Measurements from ENCODE around the gene TMEM255B.
"Not testable (repeated sequence)": the region's sequence is repeated elsewhere in the genome, so short reads cannot be mapped to it uniquely, and the experiment has no call there.

The TMEM255B gene

DNA sequence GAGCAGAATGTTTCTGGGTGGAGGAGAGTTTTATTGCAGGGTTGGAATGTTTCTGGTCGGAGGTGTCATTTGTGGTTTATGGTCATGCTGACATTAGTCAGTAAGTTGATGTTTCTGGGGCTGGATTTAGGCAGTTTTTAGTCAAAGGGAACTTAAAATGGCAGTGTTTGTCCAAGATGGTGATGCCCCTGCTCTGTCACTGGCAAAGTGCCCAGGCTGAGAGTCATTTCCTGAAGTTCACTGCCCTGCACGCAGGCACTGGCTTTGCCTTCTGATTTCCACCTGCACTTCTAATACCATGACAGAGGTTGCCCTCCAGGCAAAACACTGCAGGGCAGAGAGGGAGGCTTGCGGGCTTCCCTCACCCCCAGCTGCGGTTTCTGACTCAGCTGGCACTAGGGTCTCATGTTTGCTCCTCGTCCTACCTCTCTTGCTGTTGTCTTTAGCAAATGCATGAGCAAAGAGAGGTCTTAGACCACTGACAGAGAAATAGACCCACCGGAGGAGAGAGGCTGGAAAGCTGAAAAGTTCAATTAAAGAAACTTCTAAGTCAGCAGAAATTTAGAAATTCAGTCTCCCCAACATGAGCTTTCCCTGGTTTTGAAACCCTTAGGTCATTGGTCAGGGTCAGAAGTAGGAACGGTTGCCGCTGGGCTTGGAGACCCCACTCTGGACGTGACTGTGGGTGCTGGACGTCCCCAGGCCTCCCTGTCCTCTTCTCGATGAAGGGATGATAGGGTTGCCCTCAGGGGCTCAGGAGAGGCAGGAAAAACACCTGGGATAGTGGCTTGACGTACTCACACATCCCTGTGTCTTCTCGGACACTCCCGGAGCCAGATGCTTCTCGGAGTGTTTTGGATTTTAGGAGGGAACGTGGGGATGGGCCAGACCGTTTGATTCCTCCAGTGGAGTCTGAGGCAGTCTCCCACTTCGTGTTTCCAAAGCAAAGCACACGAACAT is 26.3 kb downstream of the TMEM255B start:
- DNase-seq (ENCODE audit: low read depth, low spot score), result peak; percentile 64

DNA sequence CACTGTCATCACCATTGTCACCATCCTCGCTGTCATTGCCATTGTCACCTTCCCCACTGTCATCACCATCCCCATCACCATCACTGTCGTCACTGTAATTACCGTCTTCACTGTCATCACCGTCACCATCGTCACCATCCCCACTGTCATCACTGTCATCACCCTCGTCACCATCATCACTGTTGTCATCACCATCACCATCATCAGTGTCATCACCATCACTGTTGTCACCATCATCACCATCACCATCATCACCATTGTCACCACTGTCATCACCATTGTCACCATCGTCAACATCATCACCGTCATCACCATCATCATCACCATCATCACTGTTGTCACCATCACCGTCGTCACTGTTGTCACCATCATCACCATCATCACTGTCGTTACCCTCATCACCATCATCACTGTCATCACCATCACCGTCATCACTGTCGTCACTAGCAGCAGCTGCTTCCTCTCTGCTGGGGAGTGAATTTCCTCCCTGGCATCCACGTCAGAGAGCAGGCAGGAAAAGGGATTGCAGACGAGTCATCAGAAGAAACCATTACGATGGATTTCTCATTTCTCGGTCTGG is 27.3 kb downstream of the TMEM255B start:
- DNase-seq (ENCODE audit: low read depth, low spot score), result no peak

DNA sequence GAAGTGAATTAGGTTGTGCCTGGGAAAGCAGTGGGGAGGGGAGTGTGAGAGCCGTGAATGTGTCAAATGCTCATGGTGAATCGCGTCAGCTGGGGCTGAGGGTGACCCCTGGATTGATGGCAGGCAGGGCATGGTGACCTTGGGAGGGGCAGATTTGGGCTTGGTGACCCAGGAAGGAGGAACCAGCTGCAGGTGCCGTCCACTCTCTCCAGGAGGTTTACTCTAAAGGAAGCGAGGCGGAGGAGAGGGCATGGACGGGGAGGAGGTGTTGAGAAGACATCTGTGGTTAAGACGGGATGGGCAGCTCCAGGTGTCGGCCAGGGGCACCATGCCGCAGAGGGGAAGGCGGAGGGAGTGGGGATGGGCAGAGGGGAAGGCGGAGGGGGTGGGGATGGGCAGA is 28.7 kb downstream of the TMEM255B start:
- no peak for DNase-seq (ENCODE audit: low read depth, low spot score)

DNA sequence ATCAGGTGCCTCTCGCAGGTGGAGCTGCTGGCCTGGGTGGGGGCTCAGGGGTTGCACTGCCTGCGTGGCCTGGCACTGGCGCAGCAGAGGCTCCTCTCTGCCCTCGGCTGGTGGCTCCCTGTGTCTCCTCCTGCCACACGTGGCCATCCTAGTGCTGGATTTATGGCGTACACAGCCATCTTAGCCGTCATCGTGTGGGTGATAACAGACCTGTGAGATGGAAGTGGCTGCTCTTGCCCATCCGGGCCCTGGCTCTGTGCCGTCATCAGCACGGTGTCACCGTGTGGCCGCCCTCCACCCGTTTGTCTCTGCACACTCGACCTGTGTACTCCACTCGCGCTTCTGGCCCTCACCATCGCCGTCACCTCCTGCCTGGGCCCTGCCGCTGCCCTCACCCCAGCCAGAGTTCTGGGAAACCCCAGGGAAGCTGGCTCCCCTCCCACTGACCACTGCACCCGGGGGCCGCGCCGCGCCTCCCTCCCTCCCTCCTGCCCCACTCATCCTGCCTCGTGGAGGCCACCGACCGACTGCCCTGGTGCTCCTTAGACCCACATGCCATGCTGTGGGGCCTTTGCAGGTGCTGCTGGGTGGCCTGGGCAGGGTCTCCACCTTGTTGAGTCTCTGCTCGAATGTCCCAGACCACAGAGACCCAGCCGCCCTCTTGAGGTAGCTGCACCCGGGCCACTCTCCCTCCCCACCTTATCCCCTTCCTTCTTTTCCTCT is 29.5 kb downstream of the TMEM255B start:
- DNase-seq (ENCODE audit: low read depth, low spot score), result no peak

- DNase-seq (ENCODE audit: low read depth, low spot score), result no peak
Measured at GRCh38 chr13:113789167-113789566, 30.1 kb downstream of the TMEM255B start.

DNA sequence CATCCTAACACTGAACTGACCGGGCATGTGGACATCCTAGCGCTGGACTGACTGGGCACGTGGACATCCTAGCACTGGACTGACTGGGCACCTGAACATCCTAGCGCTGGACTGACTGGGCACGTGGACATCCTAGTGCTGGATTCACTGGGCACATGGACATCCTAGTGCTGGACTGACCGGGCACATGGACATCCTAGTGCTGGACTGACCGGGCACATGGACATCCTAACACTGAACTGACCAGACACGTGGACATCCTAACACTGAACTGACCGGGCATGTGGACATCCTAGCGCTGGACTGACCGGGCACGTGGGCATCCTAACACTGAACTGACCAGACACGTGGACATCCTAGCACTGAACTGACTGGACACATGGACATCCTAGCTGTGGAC is 30.9 kb downstream of the TMEM255B start:
- not testable (repeated sequence) for DNase-seq (ENCODE audit: low read depth, low spot score)

DNA sequence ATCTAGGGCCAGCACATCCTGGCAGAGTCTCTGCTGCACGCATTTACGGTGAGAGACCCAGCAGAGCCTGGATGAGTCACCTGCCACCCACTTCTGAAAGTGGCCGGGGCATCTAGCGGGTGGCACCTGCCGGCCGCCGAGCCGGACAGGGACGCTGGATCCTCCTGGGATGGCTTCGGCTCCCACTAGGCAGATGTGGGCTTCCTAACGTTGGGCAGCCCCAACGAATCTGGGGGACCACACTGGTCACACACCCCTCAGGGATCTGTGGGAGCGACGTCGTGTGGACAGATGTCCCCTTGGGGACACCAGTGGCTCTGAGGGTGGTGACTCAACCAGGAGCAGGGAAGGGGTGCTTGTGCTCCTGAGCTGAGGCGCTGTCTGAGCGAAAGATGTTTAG is 32.2 kb downstream of the TMEM255B start:
- DNase-seq (ENCODE audit: low read depth, low spot score), result no peak

- no peak for DNase-seq (ENCODE audit: low read depth, low spot score)
Measured at GRCh38 chr13:113791761-113792160, 32.7 kb downstream of the TMEM255B start.

- DNase-seq (ENCODE audit: low read depth, low spot score), result no peak
Measured at GRCh38 chr13:113792236-113792770, 33.3 kb downstream of the TMEM255B start.

GRCh38 chr13:113792886-113793717 is 34.1 kb downstream of the TMEM255B start:
- no peak for DNase-seq (ENCODE audit: low read depth, low spot score)

DNA sequence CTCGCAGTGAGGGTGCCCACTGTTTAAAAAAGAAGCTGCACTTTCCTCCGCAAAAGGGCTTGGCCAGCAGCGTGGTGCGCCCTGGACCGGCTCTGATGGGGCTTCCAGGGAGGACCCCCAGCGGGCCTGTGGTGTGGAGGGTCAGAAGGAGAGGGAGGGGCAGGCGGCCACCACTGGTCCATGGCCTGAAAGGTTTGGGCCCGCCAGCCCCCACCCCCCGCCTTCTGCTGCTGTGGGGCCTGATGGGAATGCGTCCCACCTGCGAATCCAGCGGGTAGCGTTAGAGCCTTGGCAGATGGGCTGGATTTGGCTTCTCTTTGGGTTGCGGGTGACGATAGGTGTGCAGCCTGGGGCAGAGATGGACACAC is 34.7 kb downstream of the TMEM255B start:
- DNase-seq (ENCODE audit: low read depth, low spot score), result no peak

GRCh38 chr13:113794086-113794485 is 35.1 kb downstream of the TMEM255B start:
- DNase-seq (ENCODE audit: low read depth, low spot score), result no peak

DNA sequence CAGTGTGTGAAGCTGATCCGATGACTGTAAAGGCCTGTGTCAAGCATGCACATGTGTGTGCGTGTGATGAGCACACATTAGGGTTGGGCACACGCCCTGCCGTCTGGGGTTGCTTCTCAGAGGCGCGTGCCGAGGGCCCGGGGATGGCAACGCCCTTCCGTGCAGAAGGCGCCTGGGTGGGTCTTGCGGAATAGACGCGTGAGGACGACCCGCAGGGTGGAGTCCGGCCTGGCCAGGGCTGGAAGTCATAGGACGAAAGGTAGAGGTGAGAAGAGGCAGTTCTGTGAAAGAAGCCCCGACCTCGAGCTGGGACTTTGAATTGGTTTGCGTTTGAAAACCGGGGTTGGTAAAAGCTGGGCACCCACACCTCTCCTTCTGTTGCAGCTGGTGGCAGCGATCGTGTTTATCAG is 35.7 kb downstream of the TMEM255B start:
- DNase-seq (ENCODE audit: low read depth, low spot score), result no peak

GRCh38 chr13:113795362-113795761 is 36.3 kb downstream of the TMEM255B start:
- not testable (repeated sequence) for DNase-seq (ENCODE audit: low read depth, low spot score)

- DNase-seq (ENCODE audit: low read depth, low spot score), result no peak
Measured at GRCh38 chr13:113796211-113796963, 37.4 kb downstream of the TMEM255B start.

DNA sequence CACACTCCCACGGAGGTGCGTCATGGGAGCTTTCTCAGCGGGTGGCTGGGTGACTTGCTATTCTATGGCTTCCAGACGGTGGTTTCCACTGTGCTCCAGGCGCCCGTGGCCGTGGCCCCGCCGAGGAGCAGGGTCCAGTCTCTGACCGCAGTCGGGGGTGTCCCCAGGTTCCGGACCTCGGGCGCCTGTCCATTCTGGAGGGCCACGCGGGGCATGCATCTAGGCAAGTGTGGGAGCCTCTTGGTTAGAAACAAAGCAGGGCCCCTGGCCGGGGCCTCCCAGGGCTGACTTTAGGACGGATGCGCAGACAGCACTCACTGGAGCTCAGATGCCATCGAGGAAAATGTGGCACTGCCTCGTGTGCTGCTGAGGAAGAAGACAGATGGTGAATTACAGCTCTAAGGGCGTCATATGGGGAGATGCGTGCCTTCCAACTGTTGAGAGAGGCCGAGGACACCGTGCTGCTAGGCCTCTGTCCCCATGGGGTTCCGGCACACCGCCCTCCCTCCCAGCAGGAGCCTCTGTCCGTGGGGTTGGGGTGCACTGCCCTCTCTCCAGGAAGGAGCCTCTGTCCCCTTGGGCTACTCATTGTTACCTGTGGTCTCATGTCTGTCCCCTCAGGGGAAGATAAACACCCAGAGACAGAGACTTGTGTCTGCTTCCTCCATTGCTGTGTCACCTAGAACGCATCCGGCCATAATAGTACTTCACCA is 38.1 kb downstream of the TMEM255B start:
- no peak for DNase-seq (ENCODE audit: low read depth, low spot score)

DNA sequence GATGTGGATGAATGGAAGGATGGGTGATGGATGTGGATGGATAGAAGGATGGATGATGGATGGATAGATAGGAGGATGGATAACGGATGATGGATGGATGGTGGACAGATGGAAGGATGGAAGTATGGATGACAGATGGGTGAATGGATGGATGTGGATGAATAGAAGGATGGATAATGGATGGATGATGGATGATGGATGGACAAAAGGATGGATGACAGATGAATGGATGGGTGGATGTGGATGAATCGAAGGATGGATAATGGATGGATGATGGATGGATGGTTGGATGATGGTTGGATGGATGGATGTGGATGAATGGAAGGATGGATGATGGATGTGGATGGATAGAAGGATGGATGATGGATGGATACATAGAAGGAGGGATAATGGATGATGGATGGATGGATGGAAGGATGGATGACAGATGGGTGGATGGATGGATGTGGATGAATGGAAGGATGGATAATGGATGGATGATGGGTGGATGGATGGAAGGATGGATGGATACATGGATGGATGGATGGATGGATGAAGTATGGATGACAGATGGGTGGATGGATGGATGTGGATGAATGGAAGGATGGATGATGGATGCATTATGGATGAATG is 39.3 kb downstream of the TMEM255B start:
- no peak for DNase-seq (ENCODE audit: low read depth, low spot score)

GRCh38 chr13:113800576-113800926 is 41.5 kb downstream of the TMEM255B start:
- DNase-seq (ENCODE audit: low read depth, low spot score), result no peak

DNA sequence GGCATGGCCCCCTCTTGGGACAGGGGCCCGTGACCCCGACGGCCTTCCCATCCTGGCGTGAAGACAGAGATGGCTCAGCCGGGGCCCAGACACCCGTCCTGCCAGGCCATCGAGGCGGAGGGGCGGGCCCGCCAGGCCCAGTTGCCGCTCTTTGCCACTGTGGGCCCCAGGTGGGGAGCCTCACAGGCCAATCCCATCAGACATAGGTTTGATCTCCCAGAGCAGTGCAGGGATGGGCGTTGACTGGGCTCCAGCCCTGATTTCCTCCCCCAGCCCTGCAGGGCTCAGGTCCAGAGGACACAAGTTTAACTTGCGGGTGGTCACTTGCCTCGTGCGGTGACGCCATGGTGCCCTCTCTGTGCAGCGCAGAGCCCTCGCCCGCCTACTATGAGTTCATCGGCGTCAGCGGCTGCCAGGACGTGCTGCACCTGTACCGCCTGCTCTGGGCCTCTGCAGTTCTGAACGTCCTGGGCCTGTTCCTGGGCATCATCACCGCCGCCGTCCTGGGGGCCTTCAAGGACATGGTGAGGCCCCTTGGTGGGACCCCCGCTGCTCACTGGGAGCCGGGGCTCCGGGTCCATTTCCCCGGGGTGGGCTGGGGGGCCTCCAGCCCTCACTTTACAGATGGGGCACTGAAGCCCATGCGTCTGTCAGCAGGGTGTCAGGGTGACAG is 42.4 kb downstream of the TMEM255B start:
- DNase-seq (ENCODE audit: low read depth, low spot score), result no peak
